NOMO-1 treated with dmso at 0.1 percent for 144 hours (cell line): ENCODE measurements around the gene ATXN7.

Experiments
- DNase-seq: peaks from one replicate; lab custom pipeline; 2025; ENCODE audit not compliant: unreplicated experiment; lab: John Stamatoyannopoulos, UW

ATXN7 gene

DNA sequence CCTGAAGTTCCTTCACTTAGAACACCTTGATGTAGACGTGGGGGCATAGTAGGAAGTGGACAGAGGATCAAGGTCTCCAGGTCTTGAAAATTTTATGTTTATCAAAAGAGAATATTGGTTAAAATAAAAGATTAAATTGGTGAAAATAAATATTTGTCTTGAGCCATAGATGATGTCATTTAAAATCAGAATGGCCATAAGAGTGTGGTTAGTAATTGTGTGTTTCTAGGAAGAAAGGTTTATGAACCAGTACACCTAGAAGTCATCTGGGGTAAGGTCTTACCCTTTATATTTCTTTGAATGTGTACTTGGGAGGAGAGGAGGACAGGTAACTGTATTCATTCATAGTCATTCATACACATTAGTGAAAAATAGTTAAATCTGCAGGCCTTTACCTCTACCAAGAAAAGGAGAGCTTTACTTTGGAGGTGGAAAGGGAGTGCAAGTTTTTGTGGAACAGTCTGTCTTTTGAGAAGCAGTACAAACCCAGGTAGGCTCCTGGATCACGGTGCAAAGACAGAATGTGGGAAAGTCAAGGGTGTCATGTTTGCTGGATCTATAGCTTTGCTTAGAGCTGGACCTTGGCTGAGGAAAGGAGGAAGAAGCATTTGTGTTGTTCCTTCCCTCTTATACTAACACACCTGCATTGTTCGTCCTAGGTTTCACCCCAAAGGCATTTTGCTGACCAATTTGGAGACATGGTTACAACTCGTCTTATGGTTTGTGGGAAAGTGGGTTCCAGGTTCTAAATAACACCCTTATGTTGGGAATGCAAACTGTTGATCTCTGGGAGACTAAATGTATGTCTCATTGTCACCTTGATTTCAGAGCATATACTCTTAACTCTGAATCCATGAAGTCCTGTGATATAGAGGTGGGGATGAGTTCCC, 42.3 kb downstream of the ATXN7 start:
- no peak for DNase-seq

- DNase-seq, result no peak
Observed at GRCh38 chr3:63908081-63908736, 44.5 kb downstream of the ATXN7 start.

DNA sequence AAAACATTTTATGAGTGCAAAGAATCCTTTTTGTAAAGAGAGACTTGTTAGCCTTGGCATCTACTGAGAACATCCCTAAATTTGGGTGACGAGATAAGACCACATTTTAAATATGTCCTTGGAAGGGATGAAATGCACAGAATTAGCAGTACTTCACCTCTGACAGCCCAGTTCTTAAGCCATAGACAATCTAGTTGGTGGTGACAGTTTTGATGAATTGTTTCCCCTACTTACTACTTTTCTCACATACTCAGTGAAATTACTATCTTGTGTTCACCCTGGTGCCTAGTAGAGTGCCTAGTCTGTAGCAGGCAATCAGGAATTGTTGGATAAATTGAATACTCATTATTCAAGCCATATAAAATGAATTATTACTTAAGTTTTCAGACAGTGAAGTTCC, 45.1 kb downstream of the ATXN7 start:
- no peak for DNase-seq

DNA sequence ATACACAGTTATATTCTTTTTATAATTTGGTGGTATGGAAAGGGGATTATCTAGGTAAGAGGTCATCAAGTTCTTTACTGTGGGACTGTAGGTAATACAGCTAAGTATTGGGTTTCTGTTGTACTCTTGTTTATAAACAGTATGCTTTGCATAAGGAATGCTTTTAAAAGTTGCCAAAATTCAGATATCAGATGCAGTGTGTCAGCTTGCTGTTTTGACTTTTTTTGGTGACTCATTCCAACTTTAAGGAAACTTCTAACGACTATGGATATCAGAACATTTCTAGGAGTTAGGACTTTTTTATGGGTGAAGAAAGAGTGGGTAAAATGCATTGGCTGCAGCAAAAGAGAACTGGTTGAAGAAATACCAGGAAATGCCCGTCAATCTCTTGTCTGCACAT, 45.8 kb downstream of the ATXN7 start:
- DNase-seq, result no peak

GRCh38 chr3:63910001-63910400, 46.3 kb downstream of the ATXN7 start:
- no peak for DNase-seq

DNA sequence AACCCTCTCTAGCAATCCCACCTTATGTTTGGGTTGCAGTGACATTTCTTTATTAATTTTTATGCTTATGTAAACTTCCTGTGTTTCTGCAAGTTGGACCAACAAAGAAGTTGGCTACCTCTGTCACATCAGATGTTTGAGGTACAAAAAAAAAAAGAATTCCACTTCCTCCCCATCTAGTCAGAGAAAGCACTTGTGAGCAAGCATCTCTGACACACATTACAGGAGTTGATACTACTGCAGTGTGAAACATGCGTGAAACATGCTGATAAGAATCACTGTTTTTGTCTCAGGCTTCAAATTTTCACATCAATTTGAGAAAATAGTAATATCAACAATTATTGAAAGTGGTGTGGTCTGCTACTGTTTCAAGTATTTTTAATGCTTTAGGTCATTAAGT, 47.2 kb downstream of the ATXN7 start:
- DNase-seq, result no peak

DNA sequence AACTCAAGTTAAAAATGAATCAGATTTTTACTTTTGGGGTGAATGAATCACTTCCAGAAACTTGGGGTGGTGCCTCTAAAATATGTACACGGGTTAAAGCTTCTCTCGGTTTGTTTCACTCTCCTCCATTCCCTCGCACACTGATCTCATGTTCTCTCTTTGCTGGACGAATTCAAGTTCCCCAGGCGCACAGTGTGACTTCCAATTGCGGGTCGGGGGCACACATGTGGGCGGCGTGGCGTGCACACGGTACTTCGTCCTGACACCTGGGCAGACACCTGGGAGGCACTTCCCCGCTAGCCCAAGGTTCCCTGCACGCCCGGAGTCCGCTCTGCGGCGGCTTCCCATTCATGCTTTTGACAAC, 47.8 kb downstream of the ATXN7 start:
- DNase-seq, result no peak

DNA sequence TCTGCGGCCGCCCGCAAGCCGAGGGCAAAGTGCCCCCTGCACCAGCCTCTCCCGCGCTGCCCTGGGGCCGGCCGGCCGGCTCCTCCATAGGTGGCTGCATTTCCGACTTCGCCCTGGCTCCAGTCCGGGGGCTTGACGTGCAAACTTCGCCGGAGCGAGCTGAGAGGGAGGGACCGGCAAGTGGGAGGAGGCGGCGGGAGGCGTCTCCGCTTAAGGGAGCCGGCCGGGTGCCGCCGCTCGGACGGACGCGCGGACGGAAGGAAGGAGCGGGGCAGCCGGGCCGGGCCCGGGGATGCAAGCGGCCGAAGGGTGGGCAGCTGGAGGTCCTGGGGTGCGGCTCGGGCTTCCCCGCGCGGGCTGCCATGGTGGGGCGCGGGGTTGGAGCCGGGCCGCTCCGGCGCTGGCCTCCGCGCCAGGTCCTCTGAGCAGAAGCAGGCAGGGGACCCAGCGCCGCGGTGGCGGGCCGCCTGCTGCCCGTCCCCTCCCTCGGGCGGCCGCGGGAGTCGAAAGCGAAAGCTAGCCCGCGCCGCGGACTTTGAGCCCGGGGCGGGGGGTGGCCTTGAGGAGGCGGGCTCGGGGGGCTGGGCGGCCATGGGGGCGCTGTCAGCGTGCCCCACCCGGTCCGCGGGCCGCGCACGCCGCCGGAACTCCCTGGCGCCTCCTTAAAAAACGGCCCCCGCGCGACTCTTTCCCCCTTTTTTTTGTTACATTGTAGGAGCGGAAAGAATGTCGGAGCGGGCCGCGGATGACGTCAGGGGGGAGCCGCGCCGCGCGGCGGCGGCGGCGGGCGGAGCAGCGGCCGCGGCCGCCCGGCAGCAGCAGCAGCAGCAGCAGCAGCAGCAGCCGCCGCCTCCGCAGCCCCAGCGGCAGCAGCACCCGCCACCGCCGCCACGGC, 48.5 kb downstream of the ATXN7 start, which contains the start of gene SCAANT1:
TSS of gene SCAANT1 (minus strand) at position 511 of the 895 bp plus-strand sequence.
- peak; percentile 68 for DNase-seq

DNA sequence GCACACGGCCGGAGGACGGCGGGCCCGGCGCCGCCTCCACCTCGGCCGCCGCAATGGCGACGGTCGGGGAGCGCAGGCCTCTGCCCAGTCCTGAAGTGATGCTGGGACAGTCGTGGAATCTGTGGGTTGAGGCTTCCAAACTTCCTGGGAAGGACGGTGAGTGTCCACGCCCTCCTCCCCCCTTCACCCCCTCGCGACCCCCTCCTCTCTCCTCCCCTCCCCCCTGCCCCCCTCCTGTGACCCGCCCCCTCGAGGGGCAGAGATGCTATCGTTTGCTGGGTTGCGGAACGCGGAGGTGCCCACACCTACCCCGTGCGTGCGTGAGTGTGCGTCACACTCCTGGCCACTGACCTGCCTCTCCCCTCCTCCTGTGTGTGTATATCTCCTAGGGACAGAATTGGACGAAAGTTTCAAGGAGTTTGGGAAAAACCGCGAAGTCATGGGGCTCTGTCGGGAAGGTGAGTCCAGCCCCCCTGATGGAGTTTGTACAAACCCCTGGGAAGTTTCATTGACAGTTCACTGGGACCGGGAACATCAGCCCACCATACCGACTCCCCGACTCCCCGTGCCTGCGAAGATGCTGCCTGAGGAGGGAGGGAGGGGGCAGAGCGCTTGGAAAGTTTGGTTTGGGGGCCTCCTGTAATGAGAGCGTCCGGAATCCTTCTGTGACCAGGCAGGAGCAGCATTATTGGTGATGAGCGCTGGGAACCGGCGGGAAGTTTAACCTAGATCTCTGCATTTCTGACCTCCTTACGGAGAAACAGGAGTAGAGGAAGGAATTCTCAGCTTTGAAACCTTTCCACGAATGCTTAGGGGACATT, 49.3 kb downstream of the ATXN7 start:
- DNase-seq, result no peak

DNA sequence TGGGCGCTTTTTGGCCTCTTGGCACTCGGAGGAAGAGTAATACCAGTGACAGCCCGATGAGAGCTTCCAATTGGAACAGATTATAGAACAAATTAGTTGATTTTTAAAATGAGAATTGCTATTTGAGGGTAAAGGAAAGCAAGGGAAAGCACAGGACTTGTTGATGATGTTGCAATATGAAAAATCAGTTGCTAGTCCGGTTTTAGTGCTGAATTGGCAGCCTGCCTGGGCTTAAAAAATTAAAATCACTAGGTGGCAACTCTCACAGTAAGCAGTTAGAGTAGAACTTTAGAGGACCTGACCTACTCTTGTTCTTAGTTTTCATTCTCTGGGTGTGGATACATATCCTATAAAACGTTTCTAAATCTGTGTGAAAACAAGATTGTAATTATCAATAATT, 50.6 kb downstream of the ATXN7 start:
- DNase-seq, result no peak

GRCh38 chr3:63918321-63918720, 54.7 kb downstream of the ATXN7 start:
- DNase-seq, result no peak

- DNase-seq, result no peak
Observed at GRCh38 chr3:63920001-63920400, 56.3 kb downstream of the ATXN7 start.

DNA sequence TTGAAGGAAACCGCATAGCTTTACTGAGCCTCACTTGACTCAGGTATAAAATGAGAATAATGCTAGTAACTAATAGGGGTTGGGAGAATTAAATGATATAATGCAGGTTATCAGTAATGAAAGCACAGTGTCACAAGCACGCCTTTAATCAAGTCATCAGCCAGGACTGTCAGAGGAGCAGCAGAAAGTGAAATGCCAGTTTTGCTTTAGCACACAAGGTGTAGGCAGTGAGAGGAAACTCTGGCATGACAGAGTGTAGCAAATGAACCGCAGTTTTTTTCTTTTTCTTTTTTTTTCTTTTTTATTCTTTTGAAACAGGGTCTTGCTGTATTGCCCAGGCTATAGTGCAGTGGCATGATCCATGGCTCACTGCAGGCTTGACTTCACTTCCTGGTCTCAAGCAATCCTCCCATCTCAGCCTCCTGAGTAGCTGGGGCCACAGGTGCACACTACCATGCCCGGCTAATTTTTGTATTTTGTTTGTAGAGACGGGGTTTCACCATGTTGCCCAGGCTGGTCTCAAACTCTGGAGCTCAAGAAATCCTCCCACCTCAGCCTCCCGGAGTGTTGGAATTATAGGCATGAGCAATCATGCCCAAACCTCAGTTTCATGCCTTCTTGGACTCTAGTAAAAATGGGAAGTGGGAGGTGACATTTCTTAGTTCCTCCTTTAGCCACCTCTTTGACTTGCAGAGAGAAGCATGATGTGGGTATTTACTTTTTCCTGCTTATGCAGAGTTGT, 58.2 kb downstream of the ATXN7 start:
- DNase-seq, result peak; percentile 79

DNA sequence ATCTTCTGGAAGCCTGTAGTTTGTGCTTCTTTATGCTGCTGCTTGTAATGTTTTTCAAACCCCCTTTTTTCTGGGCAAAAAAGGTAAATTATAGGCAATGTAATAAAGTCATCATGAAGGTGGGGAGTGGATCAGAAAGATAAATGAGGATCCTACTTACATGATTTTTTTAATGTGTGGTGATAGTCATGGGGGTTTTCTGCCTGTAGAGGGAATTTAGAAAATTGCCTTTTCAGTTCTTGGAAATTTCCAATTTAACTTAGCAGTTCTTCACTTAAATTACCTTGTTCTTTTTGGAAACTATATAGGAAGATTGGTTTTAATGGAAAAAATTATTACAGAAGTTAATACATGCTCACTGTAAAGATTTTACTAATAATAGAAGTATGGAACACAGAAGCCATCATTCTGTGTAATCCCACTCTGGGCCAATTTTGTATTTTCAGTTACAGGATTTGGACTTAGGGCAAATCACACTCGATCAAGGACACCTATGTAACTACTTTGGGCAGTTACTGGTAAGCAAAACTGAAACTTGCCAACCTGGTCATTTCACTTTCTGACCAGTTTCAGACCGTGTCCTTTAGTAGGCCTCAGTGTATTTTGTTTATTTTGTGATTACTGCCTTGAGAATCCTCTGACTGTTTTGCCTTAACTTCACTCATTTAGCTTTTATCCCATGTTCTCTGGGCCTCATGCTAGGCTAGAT, 59.0 kb downstream of the ATXN7 start:
- DNase-seq, result no peak

- no peak for DNase-seq
Observed at GRCh38 chr3:63926309-63926708, 62.6 kb downstream of the ATXN7 start.

DNA sequence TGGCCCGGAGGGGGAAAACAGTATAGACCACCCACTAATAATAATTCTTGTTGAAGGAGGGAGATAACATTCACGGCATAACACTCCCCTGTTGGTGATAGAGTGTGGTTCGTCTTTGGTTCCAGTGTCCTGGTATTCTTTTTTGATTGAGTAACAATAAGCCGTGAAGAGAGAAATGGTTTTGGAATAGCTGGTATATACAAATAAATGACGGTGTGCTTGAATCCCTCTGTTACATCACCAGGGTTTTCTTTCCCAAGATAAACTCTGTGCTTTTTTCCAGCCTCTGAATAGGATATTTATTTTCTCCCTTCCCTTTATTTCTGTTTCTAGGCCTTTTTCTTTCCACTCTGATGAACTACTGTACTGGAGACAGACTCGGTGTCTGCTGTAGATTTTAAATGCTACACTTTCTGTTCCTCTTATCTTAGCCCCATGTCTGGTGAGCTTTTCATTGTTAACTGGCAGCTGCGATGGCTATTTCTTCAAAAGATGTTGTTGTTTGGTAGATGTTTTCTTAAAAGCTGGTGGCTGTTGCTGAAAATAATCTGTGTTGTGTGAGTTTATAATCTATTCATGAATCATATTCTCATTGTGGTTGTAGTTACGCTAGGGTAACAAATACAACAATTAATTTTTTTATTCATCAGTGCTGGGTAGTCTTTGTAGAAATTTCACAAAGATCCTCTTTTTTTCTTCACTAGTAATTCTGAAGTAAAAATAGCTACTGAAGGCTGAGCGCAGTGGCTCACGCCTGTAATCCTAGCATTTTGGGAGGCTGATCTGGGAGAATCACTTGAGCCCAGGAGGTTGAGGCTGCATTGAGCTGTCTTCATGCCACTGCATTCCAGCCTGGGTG, 64.0 kb downstream of the ATXN7 start:
- DNase-seq, result peak; percentile 34

GRCh38 chr3:63931290-63931689, 67.6 kb downstream of the ATXN7 start:
- DNase-seq, result no peak

DNA sequence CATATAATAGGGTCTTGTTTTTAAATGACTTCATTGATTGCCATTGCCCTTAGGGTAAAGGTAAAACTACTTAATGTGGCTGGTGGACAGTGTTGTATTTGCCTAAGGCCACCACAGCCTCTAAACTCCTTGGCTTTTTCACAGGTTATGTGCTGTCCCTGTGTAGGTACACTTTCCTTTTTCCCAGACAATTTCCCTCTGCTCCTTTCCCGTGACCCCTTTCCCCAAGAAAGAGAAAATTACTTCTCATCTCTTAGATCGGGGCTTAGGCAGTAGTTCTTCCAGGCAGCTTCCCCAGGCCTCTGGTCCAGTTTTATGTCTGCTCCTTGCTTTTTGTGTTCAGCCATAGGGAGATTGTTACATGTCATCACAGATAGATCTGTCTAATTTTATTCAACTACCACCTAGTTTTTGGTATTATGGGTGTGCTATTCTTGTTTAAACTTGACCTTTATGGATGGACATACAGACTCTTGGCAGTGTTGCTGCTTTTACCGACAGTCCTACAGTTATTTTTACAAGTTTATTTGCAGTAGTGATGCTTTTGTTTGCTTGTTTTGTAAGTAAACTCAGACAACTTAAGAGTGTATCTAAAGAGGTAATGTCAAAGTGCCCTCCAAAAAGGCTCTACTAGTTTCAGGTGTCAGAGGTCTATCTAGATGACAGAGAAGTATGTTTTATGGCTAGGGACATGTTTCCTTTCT, 69.0 kb downstream of the ATXN7 start:
- no peak for DNase-seq
